Endothelial cell (in vitro differentiated cells): ENCODE data around the gene DNAJC6. TPM values are rescaled to one million over a fixed set of nuclear protein-coding genes. Genes with fewer than 3 reads are reported as not detected.

Experiments used
- DNase-seq: peaks from one replicate; pipeline ENCODE4 v3.0.0; 2021; ENCODE audit warnings: low spot score
- H3K27ac Mint-ChIP-seq: one replicate; pipeline ENCODE4 v1.8.0; 2021; ENCODE audit warnings: mixed read lengths, inconsistent platforms; ENCODE audit not compliant: unreplicated experiment
- H3K27me3 Mint-ChIP-seq: one replicate; pipeline ENCODE4 v1.8.0; 2021; ENCODE audit warnings: mild to moderate bottlenecking, moderate library complexity, mixed read lengths, inconsistent platforms; ENCODE audit not compliant: unreplicated experiment
- H3K36me3 Mint-ChIP-seq: one replicate; pipeline ENCODE4 v1.8.0; 2021; ENCODE audit warnings: mild to moderate bottlenecking, low read depth, mixed read lengths, inconsistent platforms; ENCODE audit not compliant: unreplicated experiment
- H3K4me1 Mint-ChIP-seq: one replicate; pipeline ENCODE4 v1.8.0; 2021; ENCODE audit warnings: mild to moderate bottlenecking, mixed read lengths, inconsistent platforms; ENCODE audit not compliant: unreplicated experiment
- H3K4me3 Mint-ChIP-seq: one replicate; pipeline ENCODE4 v1.8.0; 2021; ENCODE audit warnings: mild to moderate bottlenecking, mixed read lengths, inconsistent platforms; ENCODE audit not compliant: unreplicated experiment
- H3K9me3 Mint-ChIP-seq: one replicate; pipeline ENCODE4 v1.8.0; 2021; ENCODE audit warnings: mixed read lengths, inconsistent platforms; ENCODE audit not compliant: unreplicated experiment
- CTCF ChIP-seq: fragments of 200-600 bp; sonication (generic); IDR thresholded peaks from one replicate; pipeline ENCODE4 v1.5.0; 2021; ENCODE audit warnings: antibody characterized with exemption; ENCODE audit not compliant: unreplicated experiment
- total RNA-seq: library from RNA; stranded (reverse); fragmentation: NEBNext Ultra II Directional; extraction: Animal tissue kit (Norgen Biotek cat#: 25700); gene quantifications from one replicate; pipeline ENCODE4 v1.2.1, GENCODE V29; 2021; ENCODE audit not compliant: unreplicated experiment

The DNAJC6 gene
- total RNA-seq, 1 donor from 2014 or later: 3.5 TPM

- no peaks in the 10 kb centered on the region for H3K9me3 Mint-ChIP-seq
- DNase-seq: peak; percentile 57
- no peak for TF ChIP-seq CTCF
- H3K27ac Mint-ChIP-seq: no peak overlapping the region
- peak overlapping the region; percentile 86 for H3K4me3 Mint-ChIP-seq
- H3K36me3 Mint-ChIP-seq: no peaks in the 10 kb centered on the region
- peaks cover 1% of the 10 kb centered on the region for H3K27me3 Mint-ChIP-seq
- H3K4me1 Mint-ChIP-seq: peaks cover 6% of the 10 kb centered on the region
These were observed 45.0 kb upstream of the DNAJC6 start for GRCh38 chr1:65264197-65264929.

GRCh38 chr1:65265296-65265650, 44.1 kb upstream of the DNAJC6 start:
- Mint-ChIP-seq H3K27ac (no peak overlapping the region), H3K9me3 (no peaks in the 10 kb centered on the region), H3K27me3 (peaks cover 1% of the 10 kb centered on the region), H3K4me3 (peak overlapping the region; percentile 31), H3K4me1 (peaks cover 6% of the 10 kb centered on the region), H3K36me3 (no peaks in the 10 kb centered on the region)
- no peak for TF ChIP-seq CTCF
- DNase-seq: no peak

GRCh38 chr1:65265651-65266351, 43.5 kb upstream of the DNAJC6 start:
- peak; percentile 58 for DNase-seq
- peaks cover 1% of the 10 kb centered on the region for H3K27me3 Mint-ChIP-seq
- peak overlapping the region; percentile 30 for H3K27ac Mint-ChIP-seq
- H3K36me3 Mint-ChIP-seq: no peaks in the 10 kb centered on the region
- H3K4me1 Mint-ChIP-seq: peaks cover 6% of the 10 kb centered on the region
- peak overlapping the region; percentile 50 for H3K4me3 Mint-ChIP-seq
- no peak for TF ChIP-seq CTCF
- H3K9me3 Mint-ChIP-seq: no peaks in the 10 kb centered on the region

- no peak for TF ChIP-seq CTCF
These were observed 42.9 kb upstream of the DNAJC6 start for GRCh38 chr1:65266476-65266875.

GRCh38 chr1:65267271-65267670, 42.1 kb upstream of the DNAJC6 start:
- no peak for TF ChIP-seq CTCF
- H3K4me1 Mint-ChIP-seq: peaks cover 6% of the 10 kb centered on the region
- H3K9me3 Mint-ChIP-seq: no peaks in the 10 kb centered on the region
- no peak overlapping the region for H3K27ac Mint-ChIP-seq
- H3K27me3 Mint-ChIP-seq: peaks cover 1% of the 10 kb centered on the region
- DNase-seq: no peak
- H3K4me3 Mint-ChIP-seq: no peak overlapping the region
- H3K36me3 Mint-ChIP-seq: no peaks in the 10 kb centered on the region

More at GRCh38 chr1:65266476-65266875, 42.9 kb upstream of the DNAJC6 start:
- H3K27ac Mint-ChIP-seq: peak overlapping the region; percentile 30
- H3K36me3 Mint-ChIP-seq: no peaks in the 10 kb centered on the region
- H3K4me1 Mint-ChIP-seq: peaks cover 6% of the 10 kb centered on the region
- H3K27me3 Mint-ChIP-seq: peaks cover 1% of the 10 kb centered on the region
- H3K9me3 Mint-ChIP-seq: no peaks in the 10 kb centered on the region
- H3K4me3 Mint-ChIP-seq: peak overlapping the region; percentile 50
- no peak for DNase-seq
